Measurements from ENCODE around the gene NUP88.

Gene NUP88

DNA sequence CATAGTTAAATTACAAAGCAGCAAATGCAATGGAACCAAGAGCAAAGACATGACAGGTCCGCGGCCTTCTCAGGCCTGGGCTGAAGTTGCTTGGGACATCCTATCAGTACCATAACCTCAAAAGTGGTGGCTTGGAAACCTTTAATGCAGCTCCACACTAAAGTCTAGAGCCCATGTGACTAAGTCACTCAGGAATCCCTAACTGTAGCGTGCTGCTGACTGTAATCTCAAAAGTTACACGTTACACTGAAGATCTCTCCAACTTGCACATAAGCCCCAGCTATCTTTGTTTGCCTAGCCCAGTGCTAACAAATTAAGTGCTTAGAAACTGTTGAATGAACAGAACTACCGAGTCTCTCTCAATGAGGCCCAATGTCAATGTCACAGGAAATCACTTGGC is 27.8 kb downstream of the NUP88 start:
- ATAC-seq (no peak), DNase-seq (ENCODE audit: low spot score in 2 of 2) (no peak)
- Mint-ChIP-seq H3K9me3 (no peaks in the 10 kb centered on the region), H3K36me3 (no peaks in the 10 kb centered on the region), H3K4me3 (no peak overlapping the region), H3K4me1 (peaks cover 5% of the 10 kb centered on the region), H3K27ac (peak overlapping the region; percentile 48)

GRCh38 chr17:5381542-5381941 is 37.9 kb downstream of the NUP88 start:
- ATAC-seq (no peak), DNase-seq (ENCODE audit: low spot score in 2 of 2) (no peak)
- no peaks in the 10 kb centered on the region for H3K36me3 Mint-ChIP-seq
- no peaks in the 10 kb centered on the region for H3K9me3 Mint-ChIP-seq
- H3K4me3 Mint-ChIP-seq = no peak overlapping the region
- H3K4me1 Mint-ChIP-seq = peaks cover 26% of the 10 kb centered on the region
- peak overlapping the region; percentile 73 for H3K27ac Mint-ChIP-seq

GRCh38 chr17:5380491-5381135 is 38.8 kb downstream of the NUP88 start:
- peaks cover 26% of the 10 kb centered on the region for H3K4me1 Mint-ChIP-seq
- peak overlapping the region; percentile 73 for H3K27ac Mint-ChIP-seq
- no peaks in the 10 kb centered on the region for H3K36me3 Mint-ChIP-seq
- no peak for DNase-seq (ENCODE audit: low spot score in 2 of 2)
- no peak overlapping the region for H3K4me3 Mint-ChIP-seq
- no peak for ATAC-seq
- no peaks in the 10 kb centered on the region for H3K9me3 Mint-ChIP-seq

GRCh38 chr17:5379351-5380107 is 39.9 kb downstream of the NUP88 start:
- H3K4me3 Mint-ChIP-seq = no peak overlapping the region
- no peaks in the 10 kb centered on the region for H3K9me3 Mint-ChIP-seq
- DNase-seq (ENCODE audit: low spot score in 2 of 2) = no peak
- H3K27ac Mint-ChIP-seq = peak overlapping the region; percentile 73
- ATAC-seq = no peak
- peaks cover 26% of the 10 kb centered on the region for H3K4me1 Mint-ChIP-seq
- no peaks in the 10 kb centered on the region for H3K36me3 Mint-ChIP-seq

- Mint-ChIP-seq H3K4me3 (no peak overlapping the region), H3K36me3 (no peaks in the 10 kb centered on the region), H3K9me3 (no peaks in the 10 kb centered on the region), H3K4me1 (peaks cover 26% of the 10 kb centered on the region), H3K27ac (peak overlapping the region; percentile 73)
- no peak for ATAC-seq
- DNase-seq (ENCODE audit: low spot score in 2 of 2) = no peak
Observed at GRCh38 chr17:5378566-5379207, 40.8 kb downstream of the NUP88 start.

DNA sequence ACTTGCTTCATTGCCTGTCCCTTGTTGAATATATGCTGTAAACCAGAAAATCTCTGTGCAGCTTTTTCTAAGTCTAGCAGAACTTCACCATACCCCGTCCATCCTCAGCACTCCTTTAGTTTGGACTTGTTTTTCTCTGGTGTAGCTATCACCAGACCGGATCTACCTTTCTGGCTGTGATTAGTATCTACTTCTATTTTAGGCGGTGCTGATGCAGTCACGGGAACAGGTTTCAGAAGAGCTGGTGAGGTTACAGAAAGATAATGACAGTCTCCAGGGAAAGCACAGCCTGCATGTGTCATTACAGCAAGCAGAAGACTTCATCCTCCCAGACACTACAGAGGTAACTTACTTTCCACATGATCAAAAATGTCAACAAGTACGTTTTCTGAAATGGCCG is 46.4 kb downstream of the NUP88 start:
- Mint-ChIP-seq H3K4me1 (no peaks in the 10 kb centered on the region), H3K9me3 (no peaks in the 10 kb centered on the region), H3K36me3 (no peaks in the 10 kb centered on the region), H3K4me3 (no peak overlapping the region), H3K27ac (no peak overlapping the region)
- DNase-seq (ENCODE audit: low spot score in 2 of 2) (no peak), ATAC-seq (no peak)

DNA sequence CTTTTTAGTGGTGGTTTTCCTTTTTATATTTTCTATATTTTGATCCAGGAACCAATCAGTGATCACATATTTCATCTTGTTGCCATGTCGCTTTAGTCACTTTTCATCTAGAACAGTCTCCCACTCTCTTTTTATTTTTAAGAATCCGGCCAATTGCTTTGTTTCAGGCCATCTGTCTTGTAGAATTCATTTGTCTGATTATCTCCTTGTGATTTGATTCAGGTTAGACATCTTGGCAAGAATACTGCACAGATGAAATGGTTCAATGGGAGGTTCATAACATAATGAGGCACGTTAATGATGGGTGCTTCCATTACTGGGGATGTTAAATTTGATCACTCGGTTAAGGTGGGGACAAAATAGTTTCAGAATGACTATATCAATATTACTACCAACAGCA is 49.1 kb downstream of the NUP88 start:
- no peak overlapping the region for H3K27ac Mint-ChIP-seq

GRCh38 chr17:5365831-5366230 is 53.6 kb downstream of the NUP88 start:
- Mint-ChIP-seq H3K4me1 (no peaks in the 10 kb centered on the region), H3K9me3 (no peaks in the 10 kb centered on the region), H3K27ac (no peak overlapping the region), H3K4me3 (no peak overlapping the region), H3K36me3 (peaks cover 52% of the 10 kb centered on the region)
- ATAC-seq (no peak), DNase-seq (ENCODE audit: low spot score in 2 of 2) (no peak)

More for the DNA sequence above, 49.1 kb downstream of the NUP88 start:
- Mint-ChIP-seq H3K4me1 (no peaks in the 10 kb centered on the region), H3K4me3 (no peak overlapping the region), H3K9me3 (no peaks in the 10 kb centered on the region), H3K36me3 (peaks cover 13% of the 10 kb centered on the region)
- no peak for DNase-seq (ENCODE audit: low spot score in 2 of 2)
- ATAC-seq = no peak

- H3K4me3 Mint-ChIP-seq = no peak overlapping the region
- H3K9me3 Mint-ChIP-seq = no peaks in the 10 kb centered on the region
- DNase-seq (ENCODE audit: low spot score in 2 of 2) = no peak
- no peak overlapping the region for H3K27ac Mint-ChIP-seq
- peaks cover 62% of the 10 kb centered on the region for H3K36me3 Mint-ChIP-seq
- no peak for ATAC-seq
- H3K4me1 Mint-ChIP-seq = no peaks in the 10 kb centered on the region
Observed at GRCh38 chr17:5364696-5365095, 54.8 kb downstream of the NUP88 start.

DNA sequence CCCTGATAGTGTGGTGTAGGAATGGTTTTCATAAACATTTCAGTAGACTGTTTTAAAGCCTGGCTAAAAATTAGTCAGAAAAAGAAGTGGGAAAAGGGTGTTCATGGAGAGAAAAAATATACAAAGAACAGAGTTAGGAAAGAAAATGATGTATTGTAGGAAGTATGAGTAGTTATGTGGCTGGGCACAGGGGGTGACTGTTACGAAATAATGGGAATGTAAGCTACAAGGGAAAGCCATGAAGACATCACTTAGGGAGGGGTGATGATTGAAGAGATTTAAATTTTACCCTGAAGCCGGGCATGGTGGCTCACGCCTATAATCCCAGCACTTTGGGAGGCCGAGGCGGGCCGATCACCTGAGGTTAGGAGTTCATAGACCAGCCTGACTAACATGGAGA is 55.3 kb downstream of the NUP88 start:
- ATAC-seq (no peak), DNase-seq (ENCODE audit: low spot score in 2 of 2) (no peak)

GRCh38 chr17:5362162-5362811 is 57.2 kb downstream of the NUP88 start:
- no peaks in the 10 kb centered on the region for H3K9me3 Mint-ChIP-seq
- no peak overlapping the region for H3K4me3 Mint-ChIP-seq
- no peaks in the 10 kb centered on the region for H3K4me1 Mint-ChIP-seq
- no peak overlapping the region for H3K27ac Mint-ChIP-seq
- ATAC-seq (no peak), DNase-seq (ENCODE audit: low spot score in 2 of 2) (no peak)
- peaks cover 86% of the 10 kb centered on the region for H3K36me3 Mint-ChIP-seq

More for the DNA sequence above, 55.3 kb downstream of the NUP88 start:
- Mint-ChIP-seq H3K4me1 (no peaks in the 10 kb centered on the region), H3K9me3 (no peaks in the 10 kb centered on the region), H3K36me3 (peaks cover 67% of the 10 kb centered on the region), H3K4me3 (no peak overlapping the region), H3K27ac (no peak overlapping the region)

GRCh38 chr17:5361426-5361825 is 58.0 kb downstream of the NUP88 start:
- Mint-ChIP-seq H3K9me3 (no peaks in the 10 kb centered on the region), H3K27ac (no peak overlapping the region), H3K36me3 (peaks cover 92% of the 10 kb centered on the region), H3K4me3 (no peak overlapping the region), H3K4me1 (no peaks in the 10 kb centered on the region)
- DNase-seq (ENCODE audit: low spot score in 2 of 2) (no peak), ATAC-seq (no peak)

DNA sequence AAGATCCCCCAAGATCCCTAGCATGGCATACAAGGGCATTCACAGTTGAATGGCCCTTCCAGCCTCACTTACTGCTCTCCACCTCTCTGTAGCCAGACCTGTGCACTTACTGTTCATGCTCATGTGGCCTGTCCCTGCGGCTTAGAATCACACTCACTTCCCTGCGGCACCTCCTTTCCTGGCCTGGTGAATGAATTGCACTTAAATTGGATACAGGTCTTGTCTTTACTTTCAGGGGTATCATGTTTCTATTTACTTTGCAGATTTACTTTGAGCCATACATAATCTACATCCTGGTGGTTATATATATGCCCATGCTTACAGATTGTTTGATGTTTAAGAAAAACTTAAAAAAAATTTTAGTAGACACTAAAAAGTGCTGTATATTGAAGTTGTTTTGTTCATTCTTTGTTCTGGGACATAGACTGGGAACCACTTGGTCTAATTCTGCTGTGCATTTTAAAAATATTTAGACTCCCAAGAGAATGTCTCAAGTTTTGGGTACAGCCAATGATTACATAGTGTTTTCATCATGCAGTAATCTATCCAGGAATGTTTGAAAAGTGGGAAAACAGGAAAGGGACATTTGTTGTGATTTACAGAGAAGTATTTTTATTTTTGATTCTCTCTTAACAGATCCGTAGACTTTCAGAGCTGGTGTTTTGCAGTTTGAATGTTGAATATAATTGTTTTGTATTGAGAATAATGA is 63.9 kb downstream of the NUP88 start:
- no peak for DNase-seq (ENCODE audit: low spot score in 2 of 2)
- Mint-ChIP-seq H3K4me1 (no peaks in the 10 kb centered on the region), H3K9me3 (no peaks in the 10 kb centered on the region), H3K4me3 (no peak overlapping the region), H3K27ac (peak overlapping the region; percentile 11), H3K36me3 (peaks cover 99% of the 10 kb centered on the region)
- ATAC-seq = no peak

- DNase-seq (ENCODE audit: low spot score in 2 of 2) (no peak), ATAC-seq (no peak)
- no peak overlapping the region for H3K4me3 Mint-ChIP-seq
- H3K36me3 Mint-ChIP-seq = peaks cover 100% of the 10 kb centered on the region
- no peaks in the 10 kb centered on the region for H3K9me3 Mint-ChIP-seq
- H3K27ac Mint-ChIP-seq = peak overlapping the region; percentile 11
- no peaks in the 10 kb centered on the region for H3K4me1 Mint-ChIP-seq
Observed at GRCh38 chr17:5354886-5355415, 64.5 kb downstream of the NUP88 start.

DNA sequence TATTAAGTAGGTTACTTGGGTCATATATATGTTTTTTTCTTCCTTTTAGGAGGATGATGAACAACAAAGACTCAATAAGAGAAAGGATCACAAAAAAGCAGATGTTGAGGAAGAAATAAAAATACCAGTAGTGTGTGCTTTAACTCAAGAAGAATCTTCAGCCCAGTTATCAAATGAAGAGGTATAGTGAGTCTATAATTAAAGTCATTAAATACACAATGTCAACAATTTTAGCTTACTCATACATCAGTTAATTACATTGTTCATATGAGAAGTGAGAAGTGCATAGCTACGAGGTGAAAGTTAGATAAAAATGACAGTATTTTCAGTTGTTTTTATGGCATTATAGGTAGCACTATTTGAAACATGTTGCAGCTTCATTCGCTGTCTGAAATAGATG is 65.2 kb downstream of the NUP88 start:
- H3K36me3 Mint-ChIP-seq = peaks cover 100% of the 10 kb centered on the region
- no peak overlapping the region for H3K27ac Mint-ChIP-seq
- no peaks in the 10 kb centered on the region for H3K9me3 Mint-ChIP-seq
- no peak for DNase-seq (ENCODE audit: low spot score in 2 of 2)
- H3K4me1 Mint-ChIP-seq = no peaks in the 10 kb centered on the region
- H3K4me3 Mint-ChIP-seq = no peak overlapping the region
- no peak for ATAC-seq

Measured in stimulated activated effector memory CD8-positive, alpha-beta T cell treated with anti-CD3 and anti-CD28 coated beads, Interleukin-12 subunit alpha, Interleukin-12 subunit beta, amount 100 ng/mL, for 72 hours (primary cell).